Suppressor macrophage treated with lipopolysaccharide for 1 hour (primary cell): ENCODE data around the gene MAML3.

Source experiments
- DNase-seq, 3 donors: peaks; one replicate each; pipeline ENCODE4 v3.0.0-alpha.2; 2020 to 2022

MAML3 gene

DNA sequence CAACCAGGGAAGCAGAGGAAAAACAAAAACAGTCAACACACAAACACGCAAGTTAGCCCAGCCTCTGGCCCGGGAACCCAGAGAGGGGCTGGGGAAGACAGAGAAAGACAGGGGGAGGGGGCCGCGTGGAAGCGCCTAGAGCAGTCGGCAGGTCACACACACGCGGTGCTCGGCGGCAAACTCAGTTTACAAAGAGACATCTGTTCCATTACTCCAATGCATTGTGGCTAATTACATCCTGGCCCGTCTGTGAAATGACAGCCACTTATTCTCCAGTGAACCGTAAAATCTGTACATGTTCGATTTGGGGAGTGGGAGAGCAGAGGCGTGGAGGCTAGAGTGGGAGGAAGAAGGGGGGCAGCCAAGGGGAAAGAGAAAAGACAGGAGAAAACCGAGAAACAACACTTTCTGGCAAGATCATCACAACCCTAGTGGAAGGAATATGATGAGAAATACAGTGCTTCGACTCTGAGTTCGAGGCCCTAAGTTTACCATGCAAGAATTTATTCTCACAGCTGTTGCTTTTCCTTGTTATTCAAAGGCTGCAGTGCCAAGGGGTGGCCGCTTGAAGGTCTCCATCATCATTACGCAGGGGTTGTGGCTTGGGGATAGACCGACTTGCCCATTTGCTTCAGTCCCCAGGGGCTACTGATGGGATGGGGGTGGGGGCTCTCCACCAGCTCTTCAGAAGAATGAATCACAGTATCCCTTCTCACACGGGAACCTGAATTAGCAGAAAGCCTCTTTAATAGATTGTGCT, 320.7 kb downstream of the MAML3 start:
- no peak for DNase-seq

DNA sequence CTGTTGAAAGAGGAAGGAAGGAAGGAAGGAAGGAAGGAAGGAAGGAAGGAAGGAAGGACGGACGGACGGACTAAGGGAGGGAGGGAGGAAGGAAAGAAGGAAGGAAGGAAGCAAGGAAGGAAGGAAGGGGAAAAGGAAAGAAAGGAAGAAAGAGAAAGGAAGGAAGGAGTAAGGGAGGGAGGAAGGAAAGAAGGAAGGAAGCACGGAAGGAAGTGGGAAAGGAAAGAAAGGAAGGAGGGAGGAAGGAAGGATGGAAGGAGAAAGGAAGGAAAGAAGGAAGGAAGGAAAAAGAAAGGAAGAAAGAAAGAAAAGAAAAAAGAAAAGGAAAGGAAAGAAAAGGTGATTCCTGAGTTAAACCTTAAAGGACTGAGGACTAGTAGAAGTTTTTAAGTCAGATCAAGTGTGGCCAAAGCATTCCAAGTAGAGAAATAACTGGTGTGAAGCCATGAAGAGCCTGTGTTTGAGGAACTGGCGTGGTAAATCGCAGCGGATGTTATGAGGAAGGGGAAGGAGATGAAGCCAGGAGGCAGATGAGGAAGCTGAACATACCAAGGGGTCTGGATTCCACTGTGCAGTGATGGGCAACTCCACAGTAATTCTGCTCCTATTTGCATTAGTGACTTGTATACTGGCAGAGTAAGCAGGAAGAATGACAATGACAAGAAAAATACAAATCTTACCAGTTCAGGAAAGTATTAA, 324.9 kb downstream of the MAML3 start:
- peak; percentile 51 to 57 (median 57) for DNase-seq

DNA sequence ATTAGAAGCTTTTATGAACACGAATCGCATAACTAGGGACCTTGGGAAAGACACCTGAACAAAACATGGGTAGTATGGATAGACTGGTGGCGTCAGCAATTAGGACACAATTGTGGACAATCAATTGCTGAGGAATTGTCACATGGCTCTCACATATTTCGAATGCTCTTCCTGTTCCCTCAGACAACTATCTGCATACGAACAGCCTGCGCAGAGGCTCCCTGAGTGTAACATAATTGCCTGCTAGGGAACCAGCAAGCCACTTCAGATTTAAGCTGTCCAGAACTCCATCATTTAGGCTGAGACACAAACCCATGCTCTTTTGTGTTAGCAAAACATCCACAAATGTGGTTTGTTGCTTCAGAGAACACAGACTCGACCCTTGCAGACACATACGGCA, 327.6 kb downstream of the MAML3 start:
- no peak for DNase-seq

DNA sequence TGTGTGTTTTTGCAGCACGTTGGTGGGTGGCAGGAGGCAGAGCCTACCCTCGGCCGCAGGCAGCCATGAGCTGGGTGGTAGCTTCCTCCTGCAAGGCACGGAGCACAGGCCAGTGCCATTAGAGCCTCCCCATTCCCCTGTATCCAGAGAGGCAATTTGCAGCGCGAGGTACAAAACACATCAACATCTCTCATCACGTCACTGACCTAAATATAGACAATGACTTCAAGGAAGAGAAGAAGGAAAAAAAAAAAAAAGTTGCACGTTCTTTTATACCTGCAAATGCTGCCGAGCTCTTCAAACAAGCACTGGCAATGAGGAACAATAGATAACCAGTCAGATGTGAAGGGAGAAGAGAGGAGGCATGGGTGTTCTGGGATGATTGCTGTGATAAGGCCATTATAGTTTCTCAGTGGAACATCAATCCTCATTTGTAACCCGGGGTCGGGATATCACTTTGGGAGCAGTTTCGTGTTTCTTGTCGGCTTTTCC, 328.4 kb downstream of the MAML3 start:
- no peak for DNase-seq

DNA sequence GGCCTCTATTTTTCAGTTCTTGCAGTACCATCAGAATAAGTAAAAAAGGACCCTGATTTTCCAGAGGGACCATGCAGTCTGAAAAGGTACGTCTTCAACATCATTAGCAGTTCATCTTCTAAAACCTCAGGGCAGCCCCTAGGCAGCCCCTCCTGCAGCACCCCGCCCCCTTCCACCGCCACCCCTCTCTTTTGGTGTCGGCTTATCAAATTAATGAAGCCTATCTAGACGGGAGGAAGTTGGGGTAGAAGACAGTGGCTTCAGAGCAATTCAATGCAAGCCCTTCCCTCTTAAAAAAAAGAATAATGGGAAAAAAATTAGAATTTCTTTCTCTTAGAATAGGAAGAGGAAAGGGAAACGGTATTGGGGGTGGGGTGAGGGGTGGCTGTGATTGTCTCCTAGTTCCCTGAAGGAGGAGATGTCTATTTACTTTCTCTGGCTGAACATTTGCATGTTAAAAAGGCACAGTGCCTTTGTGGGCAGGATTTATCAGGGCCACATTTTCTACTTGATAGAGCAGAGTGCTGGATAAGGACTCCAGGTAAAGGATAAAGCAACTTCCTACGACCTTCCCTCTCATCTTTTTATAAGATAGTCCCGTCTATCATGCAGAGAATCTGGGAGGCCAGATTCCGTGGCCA, 329.0 kb downstream of the MAML3 start:
- no peak for DNase-seq

DNA sequence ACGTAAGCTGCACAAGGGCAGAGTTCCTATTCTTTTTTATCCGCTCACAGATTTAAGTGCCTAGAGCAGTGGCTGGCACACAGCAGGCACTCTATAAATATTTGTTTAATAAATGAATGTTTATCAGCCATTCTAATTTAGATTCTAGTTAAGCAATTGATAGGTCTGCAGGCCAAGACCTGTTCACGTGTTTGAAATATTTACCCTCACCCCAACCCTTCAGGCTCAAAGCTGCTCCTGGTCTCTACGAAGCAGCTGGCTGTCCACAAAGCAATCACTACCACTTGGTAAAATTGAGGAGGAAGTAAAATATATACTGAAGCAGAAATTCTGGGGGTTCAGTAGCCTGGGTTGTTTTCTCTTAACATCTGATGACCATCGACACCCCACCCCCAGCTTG, 330.2 kb downstream of the MAML3 start:
- DNase-seq = no peak

DNA sequence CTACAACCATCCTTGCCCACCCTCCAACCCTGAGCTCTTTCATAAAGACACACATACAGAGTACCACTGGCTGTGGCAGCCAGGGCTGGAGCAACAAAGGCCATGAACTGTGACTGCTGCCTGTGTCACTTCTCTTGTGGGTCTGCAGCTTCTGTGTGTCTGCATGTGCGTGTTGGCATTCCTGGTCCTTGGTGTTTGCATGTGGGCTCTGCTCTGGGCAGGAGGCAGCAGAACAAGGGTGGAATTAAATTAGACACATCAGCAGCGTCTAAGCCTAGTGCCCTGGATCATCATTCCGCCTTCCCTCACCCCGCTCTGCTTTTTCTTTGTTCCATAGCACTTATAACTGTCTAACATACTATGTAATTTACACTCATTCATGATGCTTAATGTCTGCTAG, 330.6 kb downstream of the MAML3 start:
- no peak for DNase-seq

DNA sequence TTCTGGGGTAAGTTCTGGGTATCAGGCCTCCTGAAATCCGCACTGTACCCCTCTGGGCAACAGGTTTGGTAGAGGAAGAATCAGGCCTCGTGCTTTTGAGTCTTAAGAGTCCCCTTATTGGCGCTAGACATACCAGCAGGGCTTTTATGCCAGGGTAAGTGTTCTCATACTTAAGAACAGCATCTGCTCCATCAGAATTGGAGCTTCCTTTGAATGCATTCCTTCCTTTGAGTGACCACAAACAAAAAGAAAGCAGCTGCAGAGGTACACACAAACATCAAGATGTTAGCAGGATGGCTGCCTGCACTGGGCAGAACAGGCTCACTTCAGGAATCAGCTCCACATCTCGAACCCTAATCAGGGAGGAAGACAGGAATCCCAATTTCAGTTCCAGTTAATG, 331.6 kb downstream of the MAML3 start:
- no peak for DNase-seq

DNA sequence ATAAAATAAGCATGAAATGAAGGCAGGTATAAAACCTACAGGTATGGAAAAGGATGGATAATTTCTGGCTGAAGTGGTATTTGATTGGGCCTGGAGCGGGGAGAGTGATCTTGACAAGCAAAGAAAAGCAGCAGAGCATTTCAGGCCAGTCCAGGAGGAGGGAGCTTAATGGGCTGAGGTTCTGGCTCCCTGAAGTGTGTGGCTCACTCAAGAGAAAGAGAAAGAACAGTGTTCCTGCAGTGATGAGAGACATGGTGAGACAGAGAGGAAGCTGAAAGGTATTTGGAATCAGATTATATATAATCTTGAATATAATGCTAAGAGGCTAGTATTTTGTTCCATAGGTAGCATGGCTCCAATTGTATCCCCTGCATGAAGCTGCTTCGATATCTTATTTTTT, 334.9 kb downstream of the MAML3 start:
- DNase-seq = no peak

DNA sequence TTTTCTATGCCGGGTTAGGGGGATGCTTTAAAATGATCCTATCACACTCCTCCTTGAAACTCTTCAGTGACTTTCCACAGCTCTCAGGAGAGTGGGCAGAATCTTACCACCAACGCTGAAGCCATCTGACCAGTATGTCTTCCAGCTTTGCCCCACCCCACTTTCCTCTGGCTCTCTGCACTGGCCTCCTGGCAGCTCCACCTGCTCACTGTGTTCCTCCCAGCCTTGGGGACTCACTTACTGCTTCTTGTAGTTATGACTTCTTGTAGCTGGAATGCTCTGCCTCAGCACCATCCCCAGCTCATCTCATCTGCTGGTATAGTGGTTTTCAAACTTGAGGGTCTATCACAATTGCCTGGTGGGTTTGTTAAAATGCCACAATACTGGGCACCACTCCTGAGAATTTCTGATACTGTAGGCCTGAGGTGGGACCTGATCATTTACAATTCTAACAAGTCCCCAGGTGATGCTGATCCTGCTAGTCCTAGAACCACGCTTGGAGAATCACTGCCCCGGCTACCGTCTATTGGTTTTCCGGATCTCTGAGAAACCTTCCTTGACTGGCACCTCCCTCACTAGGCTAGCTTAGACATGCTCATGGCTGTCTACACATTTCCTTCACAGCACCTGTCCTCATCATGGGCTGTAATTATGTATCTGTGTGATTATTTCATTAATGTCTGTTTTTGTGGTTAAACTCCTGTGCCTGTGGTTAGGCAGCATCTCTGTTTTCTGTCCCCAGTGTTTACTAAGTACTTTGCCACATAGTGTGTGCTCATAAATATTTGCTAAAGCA, 336.1 kb downstream of the MAML3 start:
- DNase-seq = no peak

DNA sequence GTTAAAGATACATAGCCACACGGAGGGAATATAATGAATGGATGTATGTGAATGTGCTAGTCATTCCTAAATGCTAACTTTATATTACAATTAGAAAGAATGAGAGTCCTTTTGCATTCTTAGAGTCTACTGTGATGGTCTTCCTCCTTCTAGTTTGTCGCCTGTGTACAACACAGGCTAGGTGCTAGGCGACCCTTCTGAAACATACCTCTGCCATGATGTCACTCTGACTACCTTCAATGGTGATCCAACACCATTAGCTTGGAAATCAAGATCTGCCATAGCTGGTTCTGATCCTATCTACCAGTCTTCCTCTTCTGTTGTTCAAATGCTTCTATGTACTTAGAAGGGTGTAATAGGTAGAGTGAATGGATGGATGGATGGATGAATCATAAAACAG, 337.1 kb downstream of the MAML3 start:
- no peak for DNase-seq

DNA sequence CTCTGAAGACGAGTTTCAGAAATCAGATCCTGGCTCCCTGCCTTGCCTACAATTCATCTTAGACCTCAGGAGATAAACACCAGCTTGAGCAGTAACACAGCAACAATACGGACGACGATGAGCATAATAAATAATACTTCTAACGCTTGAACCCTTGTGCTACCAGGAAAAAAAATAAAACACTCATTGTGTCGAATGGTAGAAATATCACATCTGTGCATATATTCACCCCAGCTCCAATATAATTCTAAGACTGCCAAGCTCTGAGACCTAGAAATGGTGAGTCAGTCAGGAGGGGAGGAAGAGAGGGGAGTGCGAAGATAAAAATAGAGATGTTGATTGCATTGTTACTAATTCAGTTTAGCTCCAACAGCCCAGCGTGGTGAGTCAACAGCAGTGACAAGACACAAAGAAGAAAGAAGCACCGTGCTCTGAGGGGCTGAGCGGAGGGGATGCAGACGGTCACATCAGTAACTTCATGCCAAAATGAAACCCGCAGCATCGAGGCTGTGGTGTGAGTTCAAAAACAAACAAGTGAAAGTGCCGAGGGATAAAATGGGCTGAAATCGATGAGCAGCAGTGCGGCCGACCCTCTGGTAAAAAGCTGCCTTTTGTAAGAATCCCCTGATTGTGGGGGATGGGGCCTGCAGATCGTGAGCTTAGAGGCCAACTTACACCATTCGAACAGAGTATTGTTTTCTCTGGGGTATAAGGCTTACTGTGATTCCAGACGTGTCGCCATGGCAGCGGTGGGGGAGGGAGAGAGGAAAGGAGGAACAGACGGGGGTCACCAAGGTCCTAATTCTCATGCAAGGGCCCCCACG, 338.0 kb downstream of the MAML3 start:
- peak; percentile 79 to 87 (median 86) for DNase-seq

DNA sequence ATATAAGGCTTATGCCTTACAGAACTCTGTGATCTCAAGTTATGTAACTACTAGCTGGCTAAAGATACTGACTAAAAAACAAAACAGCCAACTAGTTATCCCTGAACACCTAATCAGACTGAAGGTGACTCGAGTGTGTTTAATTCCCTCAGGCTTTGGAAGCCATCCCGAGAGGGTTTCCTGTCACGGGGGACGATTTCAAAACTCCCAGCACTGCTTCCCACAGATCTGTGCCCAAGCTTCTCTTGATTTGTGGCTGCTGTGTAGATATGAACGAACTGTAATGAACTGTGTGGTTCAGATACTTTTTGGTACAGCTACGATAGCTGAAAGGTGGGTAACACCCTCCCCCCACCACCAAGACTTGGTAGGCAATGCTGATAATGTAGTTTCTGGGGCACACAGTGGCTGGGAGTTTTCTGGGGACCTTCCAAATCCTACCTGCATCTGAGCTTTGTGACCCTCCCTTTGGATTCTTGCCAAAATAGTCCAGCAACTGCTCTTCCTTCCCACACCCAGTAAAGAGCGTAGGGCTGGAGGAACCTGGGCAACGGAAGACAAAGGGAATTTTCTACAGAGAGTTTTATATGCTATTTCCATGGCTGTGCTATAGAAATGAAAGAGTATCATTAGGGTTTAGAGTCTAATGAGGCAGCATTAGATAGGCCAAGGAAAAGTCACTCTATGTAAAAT, 339.5 kb downstream of the MAML3 start:
- DNase-seq = peak; percentile 36 to 46 (median 38)

DNA sequence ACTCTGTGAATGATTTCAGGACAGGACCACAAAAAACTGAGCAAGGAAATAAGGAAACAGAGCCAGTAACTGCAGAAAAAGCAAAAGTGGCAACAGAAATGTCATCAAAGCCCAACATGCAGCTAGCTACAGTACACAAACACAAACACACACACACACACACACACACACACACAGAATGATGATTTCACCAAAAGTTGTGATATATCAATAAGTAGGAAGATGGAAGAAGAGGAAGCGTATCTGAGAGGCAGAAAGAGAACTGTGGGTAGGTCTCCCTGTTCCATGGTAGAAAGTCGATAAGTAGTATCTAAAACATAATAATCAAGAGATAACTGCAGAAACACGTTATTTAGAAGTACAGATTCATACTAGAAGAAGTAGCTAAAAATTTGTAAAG, 340.1 kb downstream of the MAML3 start:
- DNase-seq = peak in 2 of 3 donors; percentile 54 to 55

DNA sequence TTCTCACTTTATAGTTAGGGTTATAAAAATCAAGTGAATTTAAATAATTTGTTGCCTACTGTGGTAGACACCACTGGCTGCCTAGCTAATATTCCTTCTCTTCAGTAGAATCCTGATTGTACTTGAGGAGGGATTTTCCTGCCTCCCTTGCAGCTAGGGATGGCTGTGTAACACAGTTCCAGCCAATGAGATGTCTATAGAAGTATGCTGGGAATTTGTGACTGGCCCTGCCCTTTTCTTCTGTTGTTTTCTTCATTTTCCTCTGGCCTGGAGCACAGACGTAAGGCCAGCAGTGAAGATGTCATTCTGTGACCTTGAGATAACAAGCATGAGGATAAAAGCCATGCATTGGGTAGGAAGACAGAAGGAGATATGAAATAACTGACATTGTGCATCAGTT, 343.3 kb downstream of the MAML3 start:
- no peak for DNase-seq

DNA sequence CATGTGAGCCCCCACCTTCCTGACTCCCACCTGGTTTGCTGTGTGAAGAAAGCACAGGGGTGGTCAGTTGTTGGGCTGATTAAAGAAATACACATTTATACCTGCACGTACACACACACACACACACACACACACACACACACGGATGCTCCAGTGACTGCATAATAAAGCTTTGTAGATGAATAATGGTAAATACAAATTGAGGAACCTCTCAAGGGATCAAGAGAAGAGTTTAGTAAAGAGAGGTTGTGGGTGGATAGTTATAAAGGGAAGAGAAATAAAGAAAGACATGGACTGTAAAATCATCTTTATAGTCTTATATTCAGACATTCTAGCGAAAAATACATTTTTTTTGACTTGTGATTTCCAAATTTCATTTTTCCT, 344.2 kb downstream of the MAML3 start:
- peak in 2 of 3 donors; percentile 42 to 51 for DNase-seq

DNA sequence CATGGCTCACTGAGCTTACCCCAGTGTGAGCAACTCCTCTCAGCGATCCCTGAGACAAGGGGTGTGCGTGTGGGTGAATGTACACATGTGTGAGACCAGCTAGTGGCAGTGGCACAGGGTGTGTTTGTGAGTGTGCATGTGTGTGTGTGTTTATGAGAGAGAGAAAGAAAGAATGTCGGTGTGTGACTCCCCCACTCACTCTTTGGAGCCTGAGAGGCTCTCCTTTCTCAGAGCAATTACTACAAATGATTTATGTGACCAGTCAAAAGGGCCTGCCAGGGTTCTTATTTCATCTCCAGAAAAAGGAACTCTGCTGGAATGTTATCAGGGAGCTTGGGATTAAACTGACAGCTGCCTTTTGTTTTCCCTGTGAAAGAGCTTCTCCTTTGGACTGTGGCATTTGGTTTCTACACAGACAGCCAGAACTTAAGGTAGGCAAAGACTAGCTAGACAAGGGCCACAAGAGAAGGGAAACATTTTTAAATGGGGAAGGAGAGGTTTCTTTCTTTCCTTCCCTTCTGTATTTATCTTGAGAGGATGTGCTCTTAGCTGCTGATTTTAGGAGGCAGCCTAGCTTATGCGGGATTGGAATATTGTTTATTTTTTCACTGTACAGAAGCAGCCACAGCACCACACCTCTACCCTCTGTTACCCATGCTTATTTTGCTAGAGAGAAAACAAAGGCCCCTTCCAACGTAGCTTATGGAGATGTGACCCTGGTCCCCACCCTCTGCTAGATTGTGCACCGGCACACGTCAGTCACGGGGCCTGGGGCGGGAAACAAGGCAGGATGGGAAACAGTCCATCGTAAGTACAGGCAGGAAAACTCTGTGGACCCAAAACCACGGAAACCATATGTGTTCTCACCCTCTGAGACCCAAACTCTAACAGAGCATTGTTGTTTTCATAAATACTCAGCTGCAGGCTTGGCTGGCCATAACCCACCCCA, 344.9 kb downstream of the MAML3 start:
- peak in 2 of 3 donors; percentile 26 to 36 for DNase-seq

DNA sequence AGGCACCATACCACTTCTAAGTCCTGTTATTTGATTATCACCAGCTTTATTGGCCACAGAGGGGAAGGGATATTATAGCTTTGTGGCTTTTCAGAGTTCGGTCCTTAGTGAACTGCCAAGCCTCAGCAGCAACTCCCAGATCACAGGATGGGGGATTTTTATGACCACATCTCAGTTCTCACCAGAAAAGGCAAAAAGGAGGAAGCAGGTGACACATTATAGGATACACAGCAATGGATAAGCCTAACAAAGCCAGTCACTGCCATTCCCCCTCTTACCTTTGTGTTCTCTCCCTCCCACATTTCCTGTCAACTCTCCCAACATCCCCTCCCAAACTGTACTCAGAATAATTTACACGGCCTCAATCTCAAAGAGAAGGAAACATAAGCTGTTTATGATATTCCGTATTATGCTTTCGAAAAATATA, 345.6 kb downstream of the MAML3 start:
- peak; percentile 78 to 81 (median 80) for DNase-seq

DNA sequence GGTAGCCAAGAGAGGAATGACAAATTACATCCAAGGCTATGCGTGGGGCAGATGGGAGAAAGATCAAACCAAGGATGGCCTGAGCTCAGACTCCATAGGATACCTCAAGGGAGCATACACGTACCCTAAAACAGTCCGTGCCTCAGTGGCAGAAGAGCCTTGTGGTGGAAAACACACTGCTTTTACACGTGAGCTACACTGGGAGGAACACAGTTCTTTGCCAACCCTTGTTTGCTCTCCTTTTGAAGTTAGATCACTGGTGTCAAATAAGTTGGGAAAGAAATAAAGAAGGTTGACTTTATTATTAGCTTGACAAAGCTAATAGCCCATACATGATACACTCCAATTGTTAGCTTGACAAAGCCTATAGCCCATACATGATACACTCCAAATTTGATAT, 346.5 kb downstream of the MAML3 start:
- DNase-seq = no peak

DNA sequence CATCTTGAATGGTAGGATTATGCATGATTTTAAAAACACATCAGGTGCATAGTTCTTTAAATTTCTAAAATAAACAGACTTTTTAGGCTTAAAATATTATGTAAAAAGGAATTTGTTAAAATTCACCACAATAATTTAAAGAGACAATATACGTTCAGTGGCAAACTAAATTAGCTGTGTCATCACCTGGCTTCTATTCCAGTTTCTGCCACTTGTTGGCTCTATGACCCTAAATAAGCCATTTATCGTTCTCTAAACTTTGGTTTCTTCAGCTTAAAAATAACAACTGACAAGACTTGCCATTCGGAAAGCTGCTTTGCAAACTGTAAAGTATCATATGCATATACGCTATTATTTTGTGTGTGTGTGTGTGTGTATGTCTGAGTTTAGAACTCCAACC, 347.1 kb downstream of the MAML3 start:
- no peak for DNase-seq
